Ovary (tissue), 9 donors: ENCODE data around the gene AGXT2. TPM values are rescaled to one million over a fixed set of nuclear protein-coding genes. Genes with fewer than 3 reads are reported as not detected.

Experiments used
- DNase-seq, 5 donors: peaks; one replicate each; pipeline ENCODE4 v3.0.0-alpha.2; 2019 to 2020
- H3K27ac ChIP-seq, 2 donors: fragments of 200-600 bp; one replicate each; pipeline versions ENCODE4 v1.5.1 to v1.8.0; 2019 to 2022
- H3K27me3 ChIP-seq: fragments of 200-600 bp; one replicate; pipeline ENCODE4 v1.8.0; 2022
- H3K36me3 ChIP-seq: fragments of 200-600 bp; sonication (generic); one replicate; pipeline ENCODE4 v1.5.1; 2019
- H3K4me1 ChIP-seq: one replicate; pipeline ENCODE4 v1.8.1; 2013; ENCODE audit warnings: mild to moderate bottlenecking, moderate library complexity; ENCODE audit not compliant: insufficient read depth
- H3K4me3 ChIP-seq: fragments of 200-600 bp; sonication (generic); one replicate; pipeline ENCODE4 v1.5.1; 2017
- H3K9me3 ChIP-seq, 2 donors: fragments of 200-600 bp in 1 of 2; sonication (generic) in 1 of 2; one replicate each; pipeline versions ENCODE4 v1.5.1 to v1.8.1; 2013 to 2019; ENCODE audit warnings: mild to moderate bottlenecking in 1 of 2, moderate library complexity in 1 of 2
- EP300 ChIP-seq: sonication (generic); formaldehyde crosslinking; IDR thresholded peaks from one replicate; pipeline ENCODE4 v1.6.1; 2017; ENCODE audit warnings: antibody characterized with exemption
- POLR2A ChIP-seq: fragments of 450-650 bp; IDR thresholded peaks from one replicate; pipeline ENCODE4 v1.6.1; 2017; ENCODE audit warnings: antibody characterized with exemption, mild to moderate bottlenecking, moderate library complexity
- WGBS, 3 donors: extraction: QIAGEN DNeasy Blood & Tissue Kit in 1 of 3; methylation state at CpG; one replicate each; pipeline versions ENCODE4 v1.1.5 to v1.1.7; 2013 to 2017; 5-methylcytosine and 5-hydroxymethylcytosine counted together
- intact Hi-C, 4 donors: fragments of 100-400 bp; cut with DNase I; formaldehyde crosslinking; loops; one replicate each; pipeline versions ENCODE4 v1.11.0 to v1.15.1; 2022 to 2023
- polyA plus RNA-seq, 2 donors: library from polyadenylated mRNA; stranded (reverse); fragments of 200-250 nt in 1 of 2; fragments of 350-450 nt in 1 of 2; fragmentation: Illumina TruSeq in 1 of 2; extraction: RNeasy Lipid Tissue Mini Kit (QIAGEN cat#74804) in 1 of 2; gene quantifications; one replicate each; pipeline ENCODE4 v1.2.3, GENCODE V29; 2013 to 2014
- total RNA-seq, 7 donors: library from RNA; depleted of rRNA in 2 of 7; stranded (reverse); fragments of >200 nt in 2 of 7; fragmentation: NEBNext Ultra II Directional in 3 of 7; extraction: Animal tissue kit (Norgen Biotek cat#: 25700) in 3 of 7; gene quantifications; one replicate each; pipeline versions ENCODE4 v1.1.0 to v1.2.4, GENCODE V29; 2016 to 2023
- TF ChIP-seq, protein P1 (sequence below), 3 donors: fragments of 450-650 bp in 2 of 3; fragments of 200-600 bp in 1 of 3; IDR thresholded peaks; one replicate each; pipeline versions ENCODE4 v1.5.1 to v1.8.0; 2016 to 2022; ENCODE audit warnings: antibody characterized with exemption in 3 of 3, mild to moderate bottlenecking in 1 of 3
- donor health status: DM: no; HTN: no; CAD: no; lungs with moderate emphysema.
- donor health status: DM: no; HTN: no; CAD: no.
- donor health status: Bipolar disorder and iron deficiency.
- donor health status: DM: yes; HTN: yes; CAD: no.
- donor health status: DM: no; HTN: no; CAD: no.
- donor health status: DM: yes; HTN: yes; CAD: no.

Gene AGXT2
- total and polyA plus RNA-seq, 9 donors: 0.10 to 0.15 TPM; not detected in 7

DNA sequence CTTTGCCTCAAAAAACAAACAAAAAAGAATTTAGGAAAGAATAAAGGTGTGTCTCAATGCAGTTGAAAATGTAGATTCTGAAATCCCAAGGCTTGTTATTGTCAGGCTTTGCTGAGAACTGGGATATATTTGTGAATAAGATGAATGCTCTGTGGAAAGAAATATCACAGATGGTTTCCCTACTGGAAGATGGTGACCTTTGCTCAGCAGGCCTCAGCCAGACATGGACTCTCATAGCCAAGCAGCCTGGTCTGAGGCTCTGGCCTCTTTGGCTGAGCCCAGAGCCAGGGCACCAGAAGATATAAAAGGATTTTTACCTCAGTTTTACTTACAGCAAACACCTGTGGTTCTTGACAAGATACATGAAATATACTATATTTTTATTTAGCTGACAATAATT lies 37.1 kb downstream of the AGXT2 start:
- Histone ChIP-seq H3K27me3 (no peaks in the 10 kb centered on the region), H3K4me3 (no peak overlapping the region), H3K4me1 (no peaks in the 10 kb centered on the region), H3K36me3 (no peaks in the 10 kb centered on the region), H3K9me3 (no peaks in the 10 kb centered on the region), H3K27ac (no peak overlapping the region)
- TF ChIP-seq, protein P1, sequence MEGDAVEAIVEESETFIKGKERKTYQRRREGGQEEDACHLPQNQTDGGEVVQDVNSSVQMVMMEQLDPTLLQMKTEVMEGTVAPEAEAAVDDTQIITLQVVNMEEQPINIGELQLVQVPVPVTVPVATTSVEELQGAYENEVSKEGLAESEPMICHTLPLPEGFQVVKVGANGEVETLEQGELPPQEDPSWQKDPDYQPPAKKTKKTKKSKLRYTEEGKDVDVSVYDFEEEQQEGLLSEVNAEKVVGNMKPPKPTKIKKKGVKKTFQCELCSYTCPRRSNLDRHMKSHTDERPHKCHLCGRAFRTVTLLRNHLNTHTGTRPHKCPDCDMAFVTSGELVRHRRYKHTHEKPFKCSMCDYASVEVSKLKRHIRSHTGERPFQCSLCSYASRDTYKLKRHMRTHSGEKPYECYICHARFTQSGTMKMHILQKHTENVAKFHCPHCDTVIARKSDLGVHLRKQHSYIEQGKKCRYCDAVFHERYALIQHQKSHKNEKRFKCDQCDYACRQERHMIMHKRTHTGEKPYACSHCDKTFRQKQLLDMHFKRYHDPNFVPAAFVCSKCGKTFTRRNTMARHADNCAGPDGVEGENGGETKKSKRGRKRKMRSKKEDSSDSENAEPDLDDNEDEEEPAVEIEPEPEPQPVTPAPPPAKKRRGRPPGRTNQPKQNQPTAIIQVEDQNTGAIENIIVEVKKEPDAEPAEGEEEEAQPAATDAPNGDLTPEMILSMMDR (IDR thresholded peaks at IDR 0.05): no peak
- no peak for TF ChIP-seq POLR2A
- DNase-seq: no peak
- intact Hi-C loops: no loop called here

DNA sequence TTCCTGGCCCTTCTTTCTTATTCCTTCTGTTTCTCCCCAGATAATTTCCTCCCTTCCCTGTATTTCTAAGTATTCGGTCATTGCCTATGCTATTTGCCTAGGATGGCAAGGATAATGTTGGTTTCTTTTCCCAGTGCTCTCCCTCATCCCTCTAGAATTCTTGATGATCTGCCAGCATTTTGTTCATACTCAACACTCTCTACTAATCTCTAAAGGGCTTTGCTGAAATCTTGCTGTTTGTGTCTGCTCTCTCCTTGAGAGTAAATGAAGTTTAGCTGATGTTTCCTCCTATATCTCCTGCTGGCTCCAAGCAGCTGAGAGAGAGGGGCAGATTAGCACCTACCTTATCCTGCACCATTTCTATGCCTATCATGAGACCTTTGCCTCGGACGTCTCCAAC lies 38.1 kb downstream of the AGXT2 start:
- no peak overlapping the region for H3K27ac ChIP-seq
- TF ChIP-seq EP300: no peak
- TF ChIP-seq, protein P1 (IDR thresholded peaks at IDR 0.05): no peak
- no peak for TF ChIP-seq POLR2A
- intact Hi-C loops: loop anchor here in 1 of 4 donors (10.0 kb wide), 1 partner anchor 535 kb away; no protein-coding TSS in a partner anchor
- H3K4me1 ChIP-seq: no peaks in the 10 kb centered on the region
- 40 to 68% (median 56%) methylated on average over 3 of the region's 3 CpGs for WGBS, 3 donors
- no peak for DNase-seq
- H3K4me3 ChIP-seq: no peak overlapping the region
- H3K9me3 ChIP-seq: no peaks in the 10 kb centered on the region
- H3K36me3 ChIP-seq: no peaks in the 10 kb centered on the region
- H3K27me3 ChIP-seq: no peaks in the 10 kb centered on the region

DNA sequence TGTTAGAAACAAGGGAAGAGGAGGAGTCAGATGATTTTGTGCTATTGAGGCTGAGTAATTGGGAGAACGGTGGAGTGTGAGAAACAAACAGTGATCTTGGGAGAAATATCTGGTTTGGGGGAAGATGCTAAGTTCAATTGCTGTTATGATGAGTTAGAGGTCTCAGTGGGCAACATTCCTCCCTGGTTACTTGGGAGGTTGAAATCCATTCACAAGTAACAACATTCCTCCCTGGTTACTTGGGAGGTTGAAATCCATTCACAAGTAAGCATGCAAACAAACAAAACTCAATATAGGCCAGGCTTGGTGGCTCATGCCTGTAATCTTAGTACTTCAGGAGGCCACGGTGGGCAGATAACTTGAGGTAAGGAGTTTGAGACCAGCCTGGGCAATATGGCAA lies 38.7 kb downstream of the AGXT2 start:
- Histone ChIP-seq H3K4me3 (no peak overlapping the region), H3K36me3 (no peaks in the 10 kb centered on the region), H3K27me3 (no peaks in the 10 kb centered on the region), H3K27ac (no peak overlapping the region), H3K4me1 (no peaks in the 10 kb centered on the region), H3K9me3 (no peaks in the 10 kb centered on the region)
- intact Hi-C loops: loop anchor here in 1 of 4 donors (10.0 kb wide), 1 partner anchor 534 kb away; no protein-coding TSS in a partner anchor
- WGBS, 3 donors: 61 to 77% (median 73%) methylated on average over 2 of the region's 2 CpGs
- TF ChIP-seq EP300: no peak
- TF ChIP-seq, protein P1 (IDR thresholded peaks at IDR 0.05): no peak
- TF ChIP-seq POLR2A: no peak
- no peak for DNase-seq

DNA sequence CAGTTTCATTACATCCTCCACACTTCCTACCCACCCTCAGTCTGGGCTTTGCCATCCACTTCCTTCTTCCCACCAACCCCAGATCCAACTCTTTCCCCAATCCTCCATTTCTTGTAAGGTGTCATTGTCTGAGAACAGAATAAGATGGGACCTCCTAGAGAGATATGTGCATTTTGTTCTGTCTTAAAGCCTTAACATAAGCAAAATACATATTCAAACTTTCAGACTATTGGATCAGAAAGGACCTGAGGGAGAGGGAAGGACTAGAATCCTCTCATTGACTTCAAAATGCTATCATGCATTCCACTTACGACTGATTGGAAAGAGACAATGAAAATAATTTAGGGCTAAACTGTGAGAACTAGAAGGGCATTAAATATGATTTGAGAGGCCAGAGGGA lies 43.0 kb downstream of the AGXT2 start:
- intact Hi-C loops: loop anchor here in 2 of 4 donors (5.0 to 10.0 kb wide), 2 partner anchors 522 to 530 kb away; no protein-coding TSS in a partner anchor
- Histone ChIP-seq H3K9me3 (no peaks in the 10 kb centered on the region), H3K36me3 (no peaks in the 10 kb centered on the region), H3K4me1 (no peaks in the 10 kb centered on the region), H3K4me3 (no peak overlapping the region), H3K27ac (no peak overlapping the region), H3K27me3 (no peaks in the 10 kb centered on the region)
- 79 to 89% (median 88%) methylated on average over 1 of the region's 1 CpG for WGBS, 3 donors
- no peak for TF ChIP-seq EP300
- TF ChIP-seq, protein P1 (IDR thresholded peaks at IDR 0.05): no peak
- no peak for TF ChIP-seq POLR2A
- DNase-seq: no peak
